Body of pancreas (tissue), 4 donors: Measurements from ENCODE around the gene PCDHB8. TPM values are rescaled to one million over a fixed set of nuclear protein-coding genes. Genes with fewer than 3 reads are reported as not detected.
"Not testable (repeated sequence)": the region's sequence is repeated elsewhere in the genome, so short reads cannot be mapped to it uniquely, and the experiment has no call there.

Source experiments
- ATAC-seq: fragments of 150-250 bp; one replicate; pipeline ENCODE4 v1.9.1; 2016
- DNase-seq, 4 donors: peaks; one replicate each; pipeline ENCODE4 v3.0.0-alpha.2; 2019
- H3K27ac ChIP-seq, 4 donors: fragments of 200-600 bp; sonication (generic); 1 replicate in 3 of 4; 2 replicates in 1 of 4; pipeline versions ENCODE4 v1.5.1 to v1.6.1; 2016 to 2019; ENCODE audit warnings: mild to moderate bottlenecking in 1 of 4, mixed read lengths in 1 of 4, moderate library complexity in 1 of 4
- H3K27me3 ChIP-seq, 2 donors: fragments of 200-600 bp; sonication (generic); one replicate each; pipeline ENCODE4 v1.6.0; 2016; ENCODE audit warnings: mild to moderate bottlenecking in 1 of 2
- H3K36me3 ChIP-seq, 2 donors: fragments of 200-600 bp; sonication (generic); replicated peaks in 1 of 2; 2 replicates each; pipeline ENCODE4 v1.5.1; 2016; ENCODE audit warnings: low read depth in 2 of 2; ENCODE audit not compliant: insufficient read depth in 1 of 2
- H3K4me1 ChIP-seq: fragments of 200-600 bp; sonication (generic); one replicate; pipeline ENCODE4 v1.6.0; 2016
- H3K4me3 ChIP-seq, 2 donors: fragments of 200-600 bp; sonication (generic); 1 replicate in 1 of 2; 2 replicates in 1 of 2; pipeline ENCODE4 v1.5.1; 2016 to 2019
- H3K9me3 ChIP-seq, 3 donors: fragments of 200-600 bp; sonication (generic); 1 replicate in 2 of 3; 2 replicates in 1 of 3; pipeline ENCODE4 v1.5.1; 2016
- CTCF ChIP-seq, 7 experiments: fragments of 450-650 bp in 4 of 7; fragments of 200-600 bp in 3 of 7; sonication (generic) in 3 of 7; IDR thresholded peaks; one replicate each; pipeline ENCODE4 v1.5.1; 2016 to 2019; ENCODE audit warnings: antibody characterized with exemption in 7 of 7
- POLR2A ChIP-seq, 3 donors: fragments of 450-650 bp; IDR thresholded peaks; one replicate each; pipeline ENCODE4 v1.6.1; 2016; ENCODE audit warnings: antibody characterized with exemption in 3 of 3, mild to moderate bottlenecking in 2 of 3
- WGBS, 2 donors: methylation state at CpG; one replicate each; pipeline ENCODE4 v1.1.5; 2017; 5-methylcytosine and 5-hydroxymethylcytosine counted together
- intact Hi-C: fragments of 100-400 bp; cut with DNase I; formaldehyde crosslinking; loops from one replicate; pipeline ENCODE4 v1.15.1; 2023
- total RNA-seq, 2 donors: library from RNA; depleted of rRNA; stranded (reverse); fragments of >200 nt; gene quantifications; one replicate each; pipeline ENCODE4 v1.1.0, GENCODE V29; 2016

Gene PCDHB8
- total RNA-seq, 2 donors from 2014 or later: 0.33 to 0.52 TPM

- DNase-seq: no peak
- intact Hi-C loops: no loop called here
- no peak overlapping the region for H3K4me3 ChIP-seq
- ATAC-seq: no peak
- no peaks in the 10 kb centered on the region for H3K27me3 ChIP-seq
- no peaks in the 10 kb centered on the region for H3K4me1 ChIP-seq
- no peak overlapping the region for H3K27ac ChIP-seq
- H3K36me3 ChIP-seq: no peaks in the 10 kb centered on the region
- WGBS, 2 donors: 24 to 50% methylated on average over 16 to 33 of the region's 33 CpGs
- peaks cover 0 to 30% (median 4%) of the 10 kb centered on the region in 3 donors for H3K9me3 ChIP-seq
- TF ChIP-seq POLR2A (IDR thresholded peaks at IDR 0.05): no peak
- TF ChIP-seq CTCF (IDR thresholded peaks at IDR 0.05): no peak
These were observed 27.2 kb upstream of the PCDHB8 start for GRCh38 chr5:141150224-141150992.

GRCh38 chr5:141150993-141151325 lies 26.6 kb upstream of the PCDHB8 start:
- Histone ChIP-seq H3K27me3 (no peaks in the 10 kb centered on the region), H3K4me3 (no peak overlapping the region), H3K36me3 (no peaks in the 10 kb centered on the region), H3K27ac (no peak overlapping the region), H3K9me3 (peaks cover 0 to 31% (median 4%) of the 10 kb centered on the region in 3 donors), H3K4me1 (no peaks in the 10 kb centered on the region)
- TF ChIP-seq CTCF (IDR thresholded peaks at IDR 0.05) (no peak), POLR2A (IDR thresholded peaks at IDR 0.05) (no peak)
- intact Hi-C loops: no loop called here
- 22 to 47% methylated on average over 13 of the region's 13 CpGs for WGBS, 2 donors
- ATAC-seq (no peak), DNase-seq (no peak)

- H3K4me3 ChIP-seq, intact Hi-C loops, H3K4me1 ChIP-seq, H3K27ac ChIP-seq, ATAC-seq, DNase-seq, H3K27me3 ChIP-seq, H3K36me3 ChIP-seq: not testable (repeated sequence)
- 18 to 39% methylated on average over 22 to 36 of the region's 41 CpGs for WGBS, 2 donors
- peaks cover 0 to 38% (median 2%) of the 10 kb centered on the region in 3 donors for H3K9me3 ChIP-seq
These were observed 26.0 kb upstream of the PCDHB8 start for GRCh38 chr5:141151632-141152031.

GRCh38 chr5:141152096-141152495 lies 25.5 kb upstream of the PCDHB8 start:
- H3K27ac ChIP-seq, DNase-seq, H3K4me3 ChIP-seq, intact Hi-C loops, ATAC-seq, H3K36me3 ChIP-seq, H3K4me1 ChIP-seq, H3K27me3 ChIP-seq: not testable (repeated sequence)
- H3K9me3 ChIP-seq: peaks cover 0 to 42% (median 2%) of the 10 kb centered on the region in 3 donors
- 17 to 27% methylated on average over 3 to 36 of the region's 36 CpGs for WGBS, 2 donors

- DNase-seq (no peak), ATAC-seq (no peak)
- Histone ChIP-seq H3K27me3 (no peaks in the 10 kb centered on the region), H3K36me3 (no peaks in the 10 kb centered on the region), H3K4me3 (no peak overlapping the region), H3K4me1 (no peaks in the 10 kb centered on the region), H3K27ac (no peak overlapping the region), H3K9me3 (peaks cover 0 to 41% (median 1%) of the 10 kb centered on the region in 3 donors)
- intact Hi-C loops: no loop called here
- 18 to 39% methylated on average over 21 of the region's 21 CpGs for WGBS, 2 donors
- no peak for TF ChIP-seq CTCF (IDR thresholded peaks at IDR 0.05)
- no peak for TF ChIP-seq POLR2A (IDR thresholded peaks at IDR 0.05)
These were observed 21.8 kb upstream of the PCDHB8 start for GRCh38 chr5:141155540-141156374.

GRCh38 chr5:141157356-141157755 lies 20.2 kb upstream of the PCDHB8 start:
- 29% methylated on average over 4 to 32 of the region's 38 CpGs for WGBS, 2 donors
- H3K36me3 ChIP-seq, ATAC-seq, H3K27ac ChIP-seq, DNase-seq, H3K4me3 ChIP-seq, H3K4me1 ChIP-seq, intact Hi-C loops, H3K27me3 ChIP-seq: not testable (repeated sequence)
- H3K9me3 ChIP-seq: peaks cover 0 to 25% (median 0%) of the 10 kb centered on the region in 3 donors

- H3K9me3 ChIP-seq: peaks cover 0 to 24% (median 0%) of the 10 kb centered on the region in 3 donors
- H3K27ac ChIP-seq, H3K4me3 ChIP-seq, intact Hi-C loops, H3K36me3 ChIP-seq, ATAC-seq, H3K4me1 ChIP-seq, DNase-seq, H3K27me3 ChIP-seq: not testable (repeated sequence)
- WGBS, 2 donors: 21 to 73% methylated on average over 3 to 22 of the region's 28 CpGs
These were observed 19.7 kb upstream of the PCDHB8 start for GRCh38 chr5:141157901-141158300.
